Measurements from ENCODE around the gene HDDC3.
"Not testable (repeated sequence)": the region's sequence is repeated elsewhere in the genome, so short reads cannot be mapped to it uniquely, and the experiment has no call there.

The HDDC3 gene

GRCh38 chr15:90911302-90911623, 21.1 kb downstream of the HDDC3 start:
- Mint-ChIP-seq H3K27me3 (no peaks in the 10 kb centered on the region), H3K36me3 (ENCODE audit: low read depth) (peaks cover 79% of the 10 kb centered on the region), H3K27ac (no peak overlapping the region), H3K4me3 (no peak overlapping the region), H3K4me1 (ENCODE audit: low read depth) (no peaks in the 10 kb centered on the region), H3K9me3 (no peaks in the 10 kb centered on the region)

- Mint-ChIP-seq H3K36me3 (ENCODE audit: low read depth) (peaks cover 79% of the 10 kb centered on the region), H3K27me3 (no peaks in the 10 kb centered on the region), H3K4me1 (ENCODE audit: low read depth) (no peaks in the 10 kb centered on the region), H3K9me3 (no peaks in the 10 kb centered on the region), H3K4me3 (no peak overlapping the region), H3K27ac (no peak overlapping the region)
Observed at GRCh38 chr15:90910441-90911301, 21.7 kb downstream of the HDDC3 start.

DNA sequence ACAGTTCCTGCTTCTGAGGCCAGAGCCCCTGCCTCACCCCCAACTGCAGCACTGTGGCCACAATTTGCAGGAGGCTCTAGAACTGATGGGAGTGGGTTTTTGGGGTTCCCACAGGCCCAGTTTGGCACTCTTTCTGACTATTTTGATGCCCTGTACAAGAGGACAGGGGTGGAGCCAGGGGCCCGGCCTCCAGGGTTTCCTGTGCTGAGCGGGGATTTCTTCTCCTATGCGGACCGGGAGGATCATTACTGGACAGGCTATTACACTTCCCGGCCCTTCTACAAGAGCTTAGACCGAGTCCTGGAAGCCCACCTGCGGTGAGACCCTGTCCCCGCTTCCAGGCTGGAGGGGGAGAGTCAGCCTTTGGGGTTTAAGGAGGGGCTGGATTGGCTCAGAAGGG, 22.4 kb downstream of the HDDC3 start:
- Mint-ChIP-seq H3K36me3 (ENCODE audit: low read depth) (peaks cover 79% of the 10 kb centered on the region), H3K27me3 (no peaks in the 10 kb centered on the region), H3K4me3 (no peak overlapping the region), H3K9me3 (no peaks in the 10 kb centered on the region), H3K4me1 (ENCODE audit: low read depth) (no peaks in the 10 kb centered on the region), H3K27ac (no peak overlapping the region)

DNA sequence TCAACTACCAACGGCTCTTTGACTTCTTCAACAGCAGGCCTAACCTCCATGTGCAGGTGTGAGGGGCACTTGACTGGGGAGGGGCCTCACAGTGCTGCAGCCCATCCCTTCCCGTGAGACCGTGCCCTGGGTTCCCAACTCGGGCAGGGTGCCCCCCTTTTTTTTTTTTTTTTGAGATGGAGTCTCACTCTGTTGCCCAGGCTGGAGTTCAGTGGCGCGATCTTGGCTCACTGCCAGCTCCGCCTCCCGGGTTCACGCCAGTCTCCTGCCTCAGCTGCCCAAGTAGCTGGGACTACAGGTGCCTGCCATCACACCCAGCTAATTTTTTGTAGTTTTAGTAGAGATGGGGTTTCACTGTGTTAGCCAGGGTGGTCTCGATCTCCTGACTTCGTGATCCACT, 22.9 kb downstream of the HDDC3 start:
- H3K27me3 Mint-ChIP-seq; H3K4me1 Mint-ChIP-seq (ENCODE audit: low read depth); H3K9me3 Mint-ChIP-seq; H3K27ac Mint-ChIP-seq; H3K4me3 Mint-ChIP-seq: not testable (repeated sequence)
- H3K36me3 Mint-ChIP-seq (ENCODE audit: low read depth), result peaks cover 81% of the 10 kb centered on the region

DNA sequence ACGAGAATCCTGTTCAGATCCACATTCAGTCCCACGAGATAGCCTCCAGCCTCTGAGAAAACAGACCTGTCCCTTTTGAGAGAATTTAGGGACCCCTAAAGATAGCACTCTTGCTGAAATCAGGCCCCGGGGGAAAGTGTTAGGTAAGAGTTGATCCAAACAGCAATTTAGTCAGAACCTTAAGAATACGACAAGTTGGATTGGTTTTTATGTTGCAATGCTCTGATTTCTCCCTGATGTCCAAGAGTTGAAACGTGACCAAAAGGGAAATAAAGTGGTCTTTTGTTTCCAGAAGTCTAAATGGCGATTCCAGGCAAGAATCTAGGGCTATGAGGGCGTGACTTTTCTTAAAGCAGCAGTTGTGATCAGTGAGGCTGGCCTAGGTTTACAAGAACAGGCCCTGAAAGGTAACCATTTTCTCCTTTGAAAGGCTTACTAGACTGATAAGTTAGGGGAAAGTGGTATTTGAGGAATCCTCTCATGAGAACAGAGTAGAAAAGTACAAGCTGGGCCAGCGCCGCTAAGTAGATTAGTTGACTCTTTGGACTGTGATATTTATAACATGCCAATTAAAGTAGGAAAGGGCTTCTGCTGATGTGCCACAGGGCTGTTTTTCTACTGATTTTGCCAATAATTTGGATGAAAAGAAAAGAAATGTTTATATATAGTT, 24.4 kb downstream of the HDDC3 start:
- Mint-ChIP-seq H3K9me3 (no peaks in the 10 kb centered on the region), H3K4me1 (ENCODE audit: low read depth) (peaks cover 8% of the 10 kb centered on the region), H3K27ac (no peak overlapping the region), H3K36me3 (ENCODE audit: low read depth) (peaks cover 67% of the 10 kb centered on the region), H3K27me3 (no peaks in the 10 kb centered on the region), H3K4me3 (no peak overlapping the region)

- Mint-ChIP-seq H3K36me3 (ENCODE audit: low read depth) (peaks cover 64% of the 10 kb centered on the region), H3K27me3 (no peaks in the 10 kb centered on the region), H3K27ac (no peak overlapping the region), H3K4me3 (no peak overlapping the region), H3K9me3 (no peaks in the 10 kb centered on the region), H3K4me1 (ENCODE audit: low read depth) (peaks cover 9% of the 10 kb centered on the region)
Observed at GRCh38 chr15:90907051-90907660, 25.2 kb downstream of the HDDC3 start.

- peaks cover 17% of the 10 kb centered on the region for H3K4me1 Mint-ChIP-seq (ENCODE audit: low read depth)
- no peak overlapping the region for H3K27ac Mint-ChIP-seq
- H3K4me3 Mint-ChIP-seq, result no peak overlapping the region
- H3K27me3 Mint-ChIP-seq, result no peaks in the 10 kb centered on the region
- H3K36me3 Mint-ChIP-seq (ENCODE audit: low read depth), result peaks cover 59% of the 10 kb centered on the region
- no peaks in the 10 kb centered on the region for H3K9me3 Mint-ChIP-seq
Observed at GRCh38 chr15:90906181-90906849, 26.0 kb downstream of the HDDC3 start.

- Mint-ChIP-seq H3K36me3 (ENCODE audit: low read depth) (peaks cover 51% of the 10 kb centered on the region), H3K9me3 (no peaks in the 10 kb centered on the region), H3K4me1 (ENCODE audit: low read depth) (peaks cover 20% of the 10 kb centered on the region), H3K27me3 (no peaks in the 10 kb centered on the region), H3K4me3 (no peak overlapping the region), H3K27ac (no peak overlapping the region)
Observed at GRCh38 chr15:90905306-90906180, 26.8 kb downstream of the HDDC3 start.

GRCh38 chr15:90904746-90905145, 27.6 kb downstream of the HDDC3 start:
- no peaks in the 10 kb centered on the region for H3K27me3 Mint-ChIP-seq
- H3K36me3 Mint-ChIP-seq (ENCODE audit: low read depth), result peaks cover 45% of the 10 kb centered on the region
- H3K4me3 Mint-ChIP-seq, result no peak overlapping the region
- H3K9me3 Mint-ChIP-seq, result no peaks in the 10 kb centered on the region
- H3K4me1 Mint-ChIP-seq (ENCODE audit: low read depth), result peaks cover 23% of the 10 kb centered on the region
- H3K27ac Mint-ChIP-seq, result no peak overlapping the region

DNA sequence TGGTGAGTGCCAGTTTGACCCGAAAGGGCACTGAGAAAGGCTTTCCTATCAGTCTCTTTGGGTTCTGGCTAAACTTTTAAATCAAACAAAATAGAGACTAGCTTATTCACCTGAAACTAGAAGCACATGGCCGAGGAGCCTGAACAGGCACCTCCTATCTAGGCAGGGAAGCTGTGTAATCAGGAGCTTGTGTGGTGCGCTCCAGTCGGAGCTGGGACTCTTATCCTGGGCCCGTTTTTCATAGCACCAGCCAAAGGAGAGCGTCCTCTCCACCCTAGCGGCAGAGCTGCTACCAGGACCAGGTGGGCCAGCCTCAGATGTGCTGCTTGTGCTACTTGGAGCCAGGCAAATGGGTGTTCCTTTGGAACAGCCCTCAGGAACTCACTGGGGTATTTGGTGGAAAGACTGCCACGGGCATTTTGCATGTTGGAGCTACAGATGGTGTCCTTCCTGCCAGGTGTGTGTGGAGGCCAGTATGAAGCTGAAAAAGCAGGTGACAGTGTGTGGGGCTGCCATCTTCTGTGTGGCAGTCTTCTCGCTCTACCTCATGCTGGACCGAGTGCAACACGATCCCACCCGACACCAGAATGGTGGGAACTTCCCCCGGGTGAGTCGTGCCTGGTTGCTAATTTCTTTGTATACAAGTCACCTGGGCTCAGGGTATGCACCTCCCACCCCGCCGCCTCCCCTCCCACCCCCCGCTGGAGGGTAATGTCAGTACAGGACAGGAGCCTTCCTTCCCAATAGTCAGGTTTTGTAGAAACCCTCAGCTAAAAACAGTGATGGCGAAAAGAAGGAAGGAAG, 28.4 kb downstream of the HDDC3 start:
- H3K36me3 Mint-ChIP-seq (ENCODE audit: low read depth), result peaks cover 39% of the 10 kb centered on the region

GRCh38 chr15:90902840-90903732, 29.3 kb downstream of the HDDC3 start, which contains the start of gene MAN2A2:
Gene MAN2A2 (plus strand): TSS chr15:90903302. CDS start chr15:90904208, 906 bp downstream.
- H3K9me3 Mint-ChIP-seq, result no peaks in the 10 kb centered on the region
- H3K36me3 Mint-ChIP-seq (ENCODE audit: low read depth), result peaks cover 34% of the 10 kb centered on the region
- no peaks in the 10 kb centered on the region for H3K27me3 Mint-ChIP-seq
- H3K4me3 Mint-ChIP-seq, result peak within 1 kb of the TSS; percentile 88
- H3K4me1 Mint-ChIP-seq (ENCODE audit: low read depth), result peaks cover 23% of the 10 kb centered on the region
- peak within 1 kb of the TSS; percentile 91 for H3K27ac Mint-ChIP-seq

More for the DNA sequence above, 28.4 kb downstream of the HDDC3 start:
- Mint-ChIP-seq H3K27ac (peak overlapping the region; percentile 81), H3K4me1 (ENCODE audit: low read depth) (peaks cover 23% of the 10 kb centered on the region), H3K4me3 (peak overlapping the region; percentile 81), H3K9me3 (no peaks in the 10 kb centered on the region), H3K27me3 (no peaks in the 10 kb centered on the region)

DNA sequence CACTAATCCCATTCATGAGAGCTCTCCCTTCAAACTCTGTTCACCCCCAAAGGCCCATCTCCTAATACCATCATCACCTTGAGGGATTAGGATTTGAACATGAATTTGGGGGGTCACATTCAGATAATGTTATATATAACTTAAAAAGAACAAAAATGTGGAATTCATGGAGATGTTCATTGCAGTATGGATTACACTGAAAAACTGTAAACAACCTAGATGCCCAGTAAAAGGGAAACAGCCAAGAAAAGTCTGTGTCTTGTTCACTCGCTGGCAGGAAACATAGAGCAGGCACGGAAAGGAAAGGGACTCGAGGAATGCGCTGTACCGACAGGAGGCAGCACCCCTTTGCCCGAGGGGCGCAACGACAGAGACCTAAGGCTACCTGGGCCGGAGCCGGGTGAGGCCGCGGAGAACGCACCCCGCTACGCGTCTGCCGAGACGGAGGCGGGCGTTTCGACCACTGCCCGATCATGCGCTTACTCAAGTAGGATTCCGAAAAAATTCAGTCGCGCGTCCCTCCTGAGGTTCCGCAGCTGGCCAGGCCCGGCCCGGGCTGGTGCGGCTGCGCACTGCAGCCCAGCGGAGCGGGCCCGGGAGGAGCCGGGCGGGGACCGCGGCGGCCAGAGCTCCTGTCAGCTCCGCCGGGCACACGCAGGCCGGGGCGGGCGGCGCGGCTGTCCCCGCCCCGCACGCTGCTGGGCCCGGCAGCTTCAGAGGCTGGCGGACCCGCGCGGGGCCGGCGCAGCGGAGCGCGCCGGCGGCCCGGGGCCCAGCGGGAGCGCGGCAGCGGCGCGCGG, 30.1 kb downstream of the HDDC3 start:
- peak overlapping the region; percentile 91 for H3K27ac Mint-ChIP-seq
- H3K36me3 Mint-ChIP-seq (ENCODE audit: low read depth), result peaks cover 26% of the 10 kb centered on the region
- H3K4me1 Mint-ChIP-seq (ENCODE audit: low read depth), result peaks cover 23% of the 10 kb centered on the region
- H3K4me3 Mint-ChIP-seq, result peak overlapping the region; percentile 88
- no peaks in the 10 kb centered on the region for H3K9me3 Mint-ChIP-seq
- no peaks in the 10 kb centered on the region for H3K27me3 Mint-ChIP-seq
